ENCODE results near the gene ZCWPW2.

DNA sequence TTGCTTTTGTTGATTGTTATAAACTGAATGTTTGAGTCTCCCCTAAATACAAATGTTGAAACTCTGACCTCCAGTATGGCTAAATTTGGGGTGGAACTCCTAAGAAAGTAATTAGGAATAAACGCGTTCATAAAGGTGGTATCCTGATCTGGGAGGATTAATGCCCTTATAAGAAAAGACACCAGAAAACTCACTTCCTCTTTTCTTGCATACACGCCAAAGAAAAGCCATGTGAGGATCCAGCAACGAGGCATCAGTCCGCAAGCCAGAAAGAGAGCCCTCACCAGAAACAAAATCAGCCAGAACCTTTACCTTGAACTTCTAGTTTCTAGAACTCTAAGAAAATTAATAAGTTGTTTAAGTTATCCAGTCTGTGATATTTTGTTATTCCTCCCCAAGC lies 37.5 kb downstream of the ZCWPW2 start:
- TF ChIP-seq, protein P1, sequence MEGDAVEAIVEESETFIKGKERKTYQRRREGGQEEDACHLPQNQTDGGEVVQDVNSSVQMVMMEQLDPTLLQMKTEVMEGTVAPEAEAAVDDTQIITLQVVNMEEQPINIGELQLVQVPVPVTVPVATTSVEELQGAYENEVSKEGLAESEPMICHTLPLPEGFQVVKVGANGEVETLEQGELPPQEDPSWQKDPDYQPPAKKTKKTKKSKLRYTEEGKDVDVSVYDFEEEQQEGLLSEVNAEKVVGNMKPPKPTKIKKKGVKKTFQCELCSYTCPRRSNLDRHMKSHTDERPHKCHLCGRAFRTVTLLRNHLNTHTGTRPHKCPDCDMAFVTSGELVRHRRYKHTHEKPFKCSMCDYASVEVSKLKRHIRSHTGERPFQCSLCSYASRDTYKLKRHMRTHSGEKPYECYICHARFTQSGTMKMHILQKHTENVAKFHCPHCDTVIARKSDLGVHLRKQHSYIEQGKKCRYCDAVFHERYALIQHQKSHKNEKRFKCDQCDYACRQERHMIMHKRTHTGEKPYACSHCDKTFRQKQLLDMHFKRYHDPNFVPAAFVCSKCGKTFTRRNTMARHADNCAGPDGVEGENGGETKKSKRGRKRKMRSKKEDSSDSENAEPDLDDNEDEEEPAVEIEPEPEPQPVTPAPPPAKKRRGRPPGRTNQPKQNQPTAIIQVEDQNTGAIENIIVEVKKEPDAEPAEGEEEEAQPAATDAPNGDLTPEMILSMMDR (IDR thresholded peaks at IDR 0.05): no peak
- TF ChIP-seq ZFX (IDR thresholded peaks at IDR 0.05; ENCODE audit: borderline replicate concordance): no peak
